GM19324 (cell line): Measurements from ENCODE around the gene GRAMD1B.
"Not testable (repeated sequence)": the region's sequence is repeated elsewhere in the genome, so short reads cannot be mapped to it uniquely, and the experiment has no call there.

Experiments
- ATAC-seq: cut with Tn5 transposase; IDR thresholded peaks from one replicate; pipeline ENCODE4 v1.9.1; 2021; ENCODE audit warnings: mild to moderate bottlenecking, moderate library complexity; ENCODE audit not compliant: unreplicated experiment, low FRiP score

Gene GRAMD1B

GRCh38 chr11:123494195-123495050 is 64.4 kb downstream of the GRAMD1B start:
- no peak for ATAC-seq

DNA sequence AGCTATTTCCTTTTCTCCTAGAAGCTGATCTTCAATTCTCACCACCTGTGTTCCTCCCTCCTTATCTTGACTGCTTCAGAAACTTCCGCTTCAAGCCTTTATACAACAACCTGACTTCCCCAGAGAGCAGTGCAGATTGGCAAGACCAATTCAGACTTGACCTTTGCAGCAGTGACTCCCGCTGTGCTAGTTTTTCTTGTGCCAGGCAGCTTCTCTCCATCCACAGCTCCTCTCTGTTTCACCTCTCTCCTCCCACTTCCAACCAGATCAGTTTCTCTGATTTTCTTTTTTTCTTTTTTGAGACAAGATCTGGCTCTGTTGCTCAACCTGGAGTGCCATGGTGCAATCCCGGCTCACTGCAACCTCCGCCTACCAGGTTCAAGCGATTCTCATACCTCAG is 74.3 kb downstream of the GRAMD1B start:
- ATAC-seq = no peak

GRCh38 chr11:123505546-123506299 is 75.7 kb downstream of the GRAMD1B start:
- ATAC-seq = peak; percentile 52

- no peak for ATAC-seq
These were observed 77.0 kb downstream of the GRAMD1B start for GRCh38 chr11:123507043-123507442.

- no peak for ATAC-seq
These were observed 79.9 kb downstream of the GRAMD1B start for GRCh38 chr11:123509737-123510578.

DNA sequence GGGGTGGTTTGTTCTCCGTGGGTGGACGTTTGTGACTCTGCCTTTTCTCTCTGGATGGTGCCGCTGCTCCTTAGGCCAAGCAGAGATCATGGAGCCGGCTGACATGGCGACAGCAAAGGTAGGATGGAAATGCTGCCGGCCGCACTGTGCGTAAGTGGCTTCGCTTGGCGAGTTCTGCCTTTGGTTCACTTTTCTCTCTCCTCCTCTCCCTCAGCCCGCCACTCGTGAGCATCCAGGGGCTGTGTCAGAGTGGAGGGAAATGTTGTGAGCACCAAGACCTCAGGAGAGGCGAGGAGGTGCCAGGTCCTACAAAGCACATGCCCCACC is 80.5 kb downstream of the GRAMD1B start:
- ATAC-seq = no peak

GRCh38 chr11:123511037-123511870 is 81.2 kb downstream of the GRAMD1B start:
- peak; percentile 79 for ATAC-seq

- ATAC-seq = not testable (repeated sequence)
These were observed 83.2 kb downstream of the GRAMD1B start for GRCh38 chr11:123513309-123513708.

DNA sequence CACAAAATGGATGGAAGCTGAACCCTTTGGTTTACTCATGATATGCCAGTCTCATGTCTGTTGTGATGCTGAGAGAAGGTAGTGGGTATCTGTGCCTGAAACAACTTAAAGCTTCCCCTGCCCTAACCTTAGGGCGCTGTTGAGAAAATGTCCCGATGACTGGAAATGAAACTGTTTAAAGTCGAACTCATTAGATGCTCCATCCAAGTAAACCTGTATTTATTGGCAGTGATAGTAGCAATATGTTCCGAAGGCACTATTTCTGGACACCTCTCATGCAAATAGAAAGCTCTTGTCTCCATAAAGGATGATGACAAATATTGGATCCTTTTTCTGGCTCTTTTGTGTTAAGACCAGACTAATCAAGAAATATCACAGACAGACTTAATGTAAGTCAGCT is 86.2 kb downstream of the GRAMD1B start:
- ATAC-seq = no peak

DNA sequence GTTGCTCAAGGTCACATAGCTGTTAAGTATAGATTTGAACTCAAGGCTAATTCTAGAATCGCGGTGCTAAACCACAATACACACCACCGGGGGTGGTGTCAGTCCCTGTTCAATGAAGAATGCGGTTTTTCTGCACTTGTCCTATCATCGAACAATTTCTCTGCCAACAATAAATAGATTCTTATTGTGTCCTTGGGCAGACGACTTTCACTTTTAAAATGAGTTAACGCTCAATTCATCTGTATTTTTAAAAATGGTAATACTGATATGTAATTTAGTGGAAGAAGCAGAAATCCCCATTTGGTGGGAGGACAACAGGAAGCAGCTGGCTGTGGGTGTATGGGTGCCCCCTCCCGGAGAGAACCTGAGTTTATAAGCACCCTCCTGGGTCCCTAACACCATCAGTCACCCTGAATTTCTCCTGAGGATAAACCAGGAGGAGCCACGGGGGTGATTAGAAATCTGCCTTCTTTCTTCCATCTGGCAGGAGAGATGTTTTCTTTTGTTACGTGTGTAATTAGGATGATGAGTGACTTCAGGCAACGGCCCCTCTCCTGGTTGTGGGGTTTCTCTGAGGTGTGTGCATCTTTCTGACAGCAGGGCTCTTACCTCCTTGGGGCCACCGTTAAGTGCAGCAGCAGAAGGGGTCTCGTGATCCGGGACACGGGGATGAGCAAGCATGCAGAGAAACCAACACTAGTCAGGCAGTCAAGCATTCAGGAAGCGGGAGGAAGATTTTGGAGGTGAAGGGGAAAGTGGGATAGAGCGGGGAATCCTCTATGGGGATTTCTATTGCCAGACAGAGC is 87.7 kb downstream of the GRAMD1B start:
- no peak for ATAC-seq

GRCh38 chr11:123518496-123519054 is 88.5 kb downstream of the GRAMD1B start:
- ATAC-seq = no peak

DNA sequence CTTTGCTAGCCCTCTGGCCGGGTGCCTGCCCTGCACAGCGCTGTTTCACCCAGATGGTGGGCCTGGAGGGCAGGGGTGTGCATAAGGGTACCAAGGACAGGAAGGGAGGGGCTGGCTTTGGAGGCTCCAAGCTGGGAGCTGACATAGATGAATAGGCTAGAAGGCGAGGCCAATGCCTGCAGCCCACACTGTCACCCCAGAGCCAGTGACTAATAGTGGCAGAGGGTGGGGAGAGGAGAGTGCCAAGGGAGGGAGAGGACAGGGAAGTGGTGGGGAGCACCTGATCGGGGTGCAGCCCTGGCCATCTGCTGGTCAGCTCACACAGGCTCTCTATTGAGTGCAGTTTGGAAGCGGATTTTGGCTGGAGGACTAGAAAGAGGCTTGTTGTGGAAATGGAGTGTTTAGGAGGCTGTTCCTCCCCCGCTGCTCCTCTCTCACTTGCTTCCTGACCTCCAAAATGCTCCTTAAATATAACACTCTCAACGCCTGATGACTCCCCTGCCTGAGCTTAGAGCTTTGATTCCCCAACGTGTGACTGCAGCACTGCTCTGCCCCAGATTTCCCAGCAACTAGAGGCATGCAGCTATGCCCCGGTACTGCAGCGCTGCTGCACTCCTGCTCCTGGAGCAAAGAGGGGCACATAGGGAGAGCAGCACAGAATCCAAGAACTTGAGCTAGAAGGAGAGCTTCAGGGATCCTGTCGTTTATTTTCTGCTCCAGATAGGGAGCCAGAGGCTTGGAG is 89.2 kb downstream of the GRAMD1B start:
- ATAC-seq = no peak

GRCh38 chr11:123519797-123520193 is 89.7 kb downstream of the GRAMD1B start:
- no peak for ATAC-seq

DNA sequence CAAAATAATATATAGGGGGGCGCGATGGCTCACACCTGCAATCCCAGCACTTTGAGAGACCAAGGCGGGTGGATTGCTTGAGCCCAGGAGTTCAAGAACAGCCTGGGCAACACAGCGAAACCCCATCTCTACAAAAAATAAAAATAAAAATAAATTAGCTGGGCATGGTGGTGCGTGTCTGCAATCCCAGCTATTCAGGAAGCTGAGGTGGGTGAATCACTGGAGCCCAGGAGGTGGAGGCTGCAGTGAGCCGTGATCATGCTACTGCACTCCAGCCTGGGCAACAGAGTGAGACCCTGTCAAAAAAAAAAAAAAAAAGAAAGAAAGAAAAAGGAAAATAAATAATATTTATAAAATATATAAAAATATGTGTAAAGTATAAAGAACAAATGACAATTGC is 90.4 kb downstream of the GRAMD1B start:
- ATAC-seq = not testable (repeated sequence)

GRCh38 chr11:123521001-123521400 is 90.9 kb downstream of the GRAMD1B start:
- no peak for ATAC-seq

- no peak for ATAC-seq
These were observed 91.9 kb downstream of the GRAMD1B start for GRCh38 chr11:123521930-123522329.

GRCh38 chr11:123523539-123523938 is 93.5 kb downstream of the GRAMD1B start:
- no peak for ATAC-seq

GRCh38 chr11:123525097-123525496 is 95.0 kb downstream of the GRAMD1B start:
- no peak for ATAC-seq
